DMS79 treated with DMSO at 0.1 percent for 48 hours (cell line): ENCODE data around the gene DNAJC3.
A peak's percentile ranks its signal among the peaks of the same experiment; 100 is the strongest.
"Not testable (repeated sequence)": the region's sequence is repeated elsewhere in the genome, so short reads cannot be mapped to it uniquely, and the experiment has no call there.

Source experiments
- DNase-seq: peaks from one replicate; lab custom pipeline; 2025; lab: John Stamatoyannopoulos, UW

DNAJC3 gene

DNA sequence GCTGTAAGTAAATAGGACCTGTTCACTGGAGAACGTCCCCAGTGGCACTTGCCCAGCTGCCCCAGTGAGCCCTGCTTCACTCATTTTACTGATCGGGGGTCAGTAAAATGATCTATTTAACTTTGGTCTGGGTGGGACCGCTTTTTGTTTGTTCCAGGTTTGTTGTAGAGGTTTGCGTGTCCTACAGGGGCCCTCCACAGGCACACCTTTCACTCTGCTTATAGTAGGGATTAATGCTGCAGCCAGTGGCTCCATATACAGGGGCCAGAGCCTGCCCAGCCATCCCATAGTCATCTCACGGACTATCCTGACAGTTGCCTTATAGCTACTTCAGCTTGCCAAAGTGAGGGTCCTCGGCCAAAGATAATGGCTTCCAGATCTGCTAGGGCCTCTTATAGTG, 104.1 kb downstream of the DNAJC3 start:
- no peak for DNase-seq

DNA sequence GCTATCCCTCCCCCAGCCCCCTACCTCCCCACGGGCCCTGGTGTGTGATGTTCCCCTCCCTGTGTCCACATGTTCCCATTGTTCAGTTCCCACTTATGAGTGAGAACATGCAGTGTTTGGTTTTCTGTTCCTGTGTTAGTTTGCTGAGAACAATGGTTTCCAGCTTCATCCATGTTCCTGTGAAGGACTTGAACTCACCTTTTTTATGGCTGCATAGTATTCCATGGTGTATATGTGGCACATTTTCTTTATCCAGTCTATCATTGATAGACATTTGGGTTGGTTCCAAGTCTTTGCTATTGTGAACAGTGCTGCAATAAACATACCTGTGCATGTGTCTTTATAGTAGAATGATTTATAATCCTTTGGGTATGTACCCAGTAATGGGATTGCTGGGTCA, 105.0 kb downstream of the DNAJC3 start:
- DNase-seq = not testable (repeated sequence)

DNA sequence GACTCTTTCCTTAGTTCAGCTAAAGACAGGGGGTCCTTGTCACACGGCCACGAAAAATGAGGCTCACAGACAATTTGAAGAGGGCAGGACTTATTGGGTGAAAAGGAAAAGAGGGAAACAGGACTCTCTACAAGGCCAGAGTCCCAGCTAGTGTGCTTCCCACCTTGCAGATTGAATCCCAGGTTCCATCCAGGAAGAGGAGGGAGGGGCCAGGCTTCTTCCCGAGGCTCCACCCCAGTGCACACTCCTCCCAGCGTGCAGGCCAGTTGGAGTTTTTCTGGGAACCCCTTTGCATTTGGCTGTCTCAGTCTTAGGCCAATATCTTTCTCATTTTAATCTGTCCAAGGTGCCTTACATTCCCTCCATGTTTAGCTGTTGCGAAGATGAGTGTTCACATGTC, 106.8 kb downstream of the DNAJC3 start:
- no peak for DNase-seq

DNA sequence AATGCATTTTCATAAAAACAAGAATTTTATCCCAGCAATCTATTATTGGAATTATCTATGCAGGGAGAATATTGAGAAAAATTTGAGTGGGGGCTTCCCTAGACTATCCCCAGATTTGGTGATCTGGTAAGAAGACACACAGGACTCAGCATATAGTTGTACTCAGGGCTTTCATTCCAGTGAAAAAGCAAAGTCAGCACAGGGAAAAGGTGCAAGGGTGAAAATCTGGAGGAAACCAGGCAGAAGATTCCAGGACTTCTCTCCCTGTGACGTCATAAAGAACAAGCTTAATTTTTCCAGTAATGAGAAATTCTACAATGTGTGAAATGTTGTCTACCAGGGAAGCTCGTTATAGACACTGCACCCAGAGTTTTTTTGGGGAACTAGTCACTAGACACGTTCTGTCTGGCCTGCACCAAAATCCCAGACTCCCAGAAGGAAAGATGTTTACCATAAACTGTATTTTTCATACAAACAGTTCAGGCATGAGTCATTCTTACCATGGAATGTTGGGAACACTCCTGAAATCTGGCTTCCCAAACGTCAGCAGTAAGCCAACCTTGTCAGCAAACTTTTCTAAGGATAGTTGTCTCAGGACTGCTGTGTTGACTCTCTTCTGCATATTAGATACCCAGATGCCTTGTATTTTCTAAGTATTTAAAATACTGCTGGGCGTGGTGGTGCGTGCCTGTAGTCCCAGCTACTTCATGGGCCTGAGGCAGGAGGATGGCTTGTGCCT, 107.4 kb downstream of the DNAJC3 start:
- no peak for DNase-seq

DNA sequence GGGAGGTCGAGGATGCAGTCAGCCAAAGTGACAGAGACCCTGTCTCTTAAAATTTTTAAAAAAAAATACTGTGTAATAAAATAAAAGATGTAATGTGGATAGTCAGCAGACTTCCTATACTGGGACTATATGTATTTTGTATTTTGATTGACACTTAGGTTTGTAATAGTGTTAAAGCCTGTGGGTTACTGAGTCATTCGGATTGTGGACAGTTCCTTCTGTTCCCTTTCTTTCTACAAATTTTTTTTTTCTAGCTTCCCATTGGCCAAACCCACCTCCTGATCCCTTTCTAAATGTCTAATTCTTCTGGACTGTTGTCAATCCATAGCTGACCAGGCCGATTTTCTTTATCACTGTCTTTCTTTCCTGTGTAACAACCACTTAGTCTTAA, 108.0 kb downstream of the DNAJC3 start:
- no peak for DNase-seq

DNA sequence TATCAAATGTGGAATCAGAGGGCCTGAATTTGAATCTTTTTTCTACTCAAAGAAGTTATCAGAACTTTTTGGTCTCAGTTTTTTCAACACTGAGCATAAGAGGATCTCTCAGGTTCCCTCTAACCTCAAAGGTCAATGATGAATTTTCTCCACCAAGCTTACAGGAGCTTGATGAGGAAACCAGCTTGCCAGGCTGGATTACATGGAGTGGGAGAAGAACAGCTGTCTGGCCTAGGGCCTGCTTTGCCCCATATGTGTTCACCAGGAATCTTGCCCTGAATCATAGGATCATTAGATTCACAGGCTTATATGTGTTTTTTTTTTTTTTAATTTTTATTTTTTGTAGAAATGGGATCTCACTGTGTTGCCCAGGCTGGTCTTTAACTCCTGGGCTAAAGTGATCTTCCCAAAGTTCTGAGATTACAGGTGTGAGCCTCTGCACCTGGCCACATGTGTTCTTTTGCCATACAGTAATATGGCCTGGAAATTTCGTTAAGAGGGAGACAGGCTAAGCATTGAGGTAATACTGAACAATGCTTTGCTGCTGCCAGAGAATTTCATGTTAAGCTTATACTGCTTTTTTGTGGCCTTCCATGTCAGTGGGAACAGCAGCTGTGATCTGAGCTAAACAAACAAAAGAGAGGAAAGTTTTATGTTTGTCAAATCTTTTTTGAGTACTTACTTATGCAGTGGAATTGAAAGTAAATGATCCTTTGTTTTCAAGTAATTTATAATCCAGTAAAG, 110.6 kb downstream of the DNAJC3 start:
- no peak for DNase-seq

DNA sequence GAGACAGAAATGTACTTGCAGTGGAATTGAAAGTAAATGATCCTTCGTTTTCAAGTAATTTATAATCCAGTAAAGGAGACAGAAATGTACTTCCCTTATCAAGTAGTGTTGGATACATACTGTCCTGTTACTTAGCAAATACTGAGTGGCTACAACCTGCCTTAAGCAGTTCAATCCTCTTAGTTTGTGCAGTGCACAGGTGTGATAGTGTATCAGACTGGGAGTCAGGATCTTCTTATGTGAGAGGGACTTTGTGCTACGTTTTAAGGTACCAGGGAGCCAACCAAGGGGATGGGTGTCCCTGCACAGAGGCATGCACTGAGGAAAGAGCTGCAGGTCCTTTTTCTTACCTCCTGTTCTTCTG, 111.1 kb downstream of the DNAJC3 start:
- no peak for DNase-seq

DNA sequence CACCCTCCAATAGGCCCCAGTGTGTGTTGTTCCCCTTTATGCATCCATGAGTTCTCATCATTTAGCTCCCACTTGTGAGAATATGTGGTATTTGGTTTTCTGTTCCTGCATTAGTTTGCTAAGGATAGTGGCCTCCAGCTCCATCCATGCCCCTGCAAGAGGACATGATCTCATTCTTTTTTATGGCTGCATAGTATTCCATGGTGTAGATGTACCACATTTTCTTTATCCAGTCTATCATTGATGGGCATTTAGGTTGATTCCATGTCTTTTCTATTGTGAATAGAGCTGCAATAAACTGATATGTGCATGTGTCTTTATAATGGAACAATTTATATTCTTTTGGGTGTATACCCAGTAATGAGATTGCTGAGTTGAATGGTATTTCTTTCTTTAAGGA, 112.4 kb downstream of the DNAJC3 start:
- not testable (repeated sequence) for DNase-seq

DNA sequence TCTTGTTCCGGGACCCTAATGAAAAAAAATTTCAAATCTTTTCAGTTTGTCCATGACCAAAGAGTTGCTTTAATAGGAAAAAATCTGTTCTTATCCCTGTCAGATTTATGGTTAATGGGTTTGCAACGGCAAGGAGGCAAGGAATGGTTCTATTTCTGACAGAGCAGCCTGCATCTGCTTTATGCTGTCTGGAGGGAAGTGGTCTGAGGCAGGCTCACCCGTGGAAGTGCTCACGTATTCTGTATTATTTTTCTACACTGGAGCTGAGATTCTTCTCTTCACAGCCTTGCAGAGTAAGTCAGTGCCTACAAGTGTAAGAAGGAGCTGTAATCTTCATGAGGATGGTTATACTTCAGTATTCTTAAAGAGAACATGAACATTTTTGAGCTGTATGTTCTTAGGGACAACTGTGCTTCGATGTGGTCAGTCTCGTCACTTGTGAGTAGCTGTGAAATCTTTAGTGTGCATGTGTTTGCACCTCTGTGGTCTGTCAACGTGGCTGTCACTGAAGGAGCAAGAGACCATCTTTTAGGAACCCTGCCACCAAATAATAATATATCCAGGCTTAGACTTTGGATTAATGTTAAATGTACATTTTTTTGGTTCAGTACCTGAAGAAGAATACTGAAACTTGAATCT, 114.3 kb downstream of the DNAJC3 start:
- DNase-seq = no peak

DNA sequence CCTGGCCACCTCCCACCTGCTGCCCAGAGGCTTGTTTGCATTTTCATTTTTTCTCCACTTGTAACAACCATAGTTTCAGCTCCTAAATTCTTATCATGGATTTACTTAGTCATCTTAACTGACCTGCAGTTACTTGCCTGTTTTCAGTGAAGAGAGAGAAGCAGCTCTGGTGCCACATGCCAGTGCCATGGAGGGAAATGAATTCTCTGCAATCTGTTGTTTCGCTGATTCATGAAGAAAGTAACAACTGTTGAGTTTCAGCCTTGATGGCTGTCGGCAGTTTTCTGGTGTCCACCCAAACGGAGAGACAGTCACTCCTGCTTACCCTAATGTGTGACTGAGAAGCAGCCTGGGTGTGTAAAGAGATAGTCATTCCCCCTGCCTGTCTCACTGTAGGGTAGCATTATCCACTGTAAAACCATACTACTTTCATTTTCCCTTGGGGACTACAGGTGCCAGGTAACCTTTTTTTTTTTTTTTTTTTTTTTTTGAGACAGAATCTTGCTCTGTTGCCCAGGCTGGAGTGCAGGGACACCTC, 116.1 kb downstream of the DNAJC3 start:
- no peak for DNase-seq

DNA sequence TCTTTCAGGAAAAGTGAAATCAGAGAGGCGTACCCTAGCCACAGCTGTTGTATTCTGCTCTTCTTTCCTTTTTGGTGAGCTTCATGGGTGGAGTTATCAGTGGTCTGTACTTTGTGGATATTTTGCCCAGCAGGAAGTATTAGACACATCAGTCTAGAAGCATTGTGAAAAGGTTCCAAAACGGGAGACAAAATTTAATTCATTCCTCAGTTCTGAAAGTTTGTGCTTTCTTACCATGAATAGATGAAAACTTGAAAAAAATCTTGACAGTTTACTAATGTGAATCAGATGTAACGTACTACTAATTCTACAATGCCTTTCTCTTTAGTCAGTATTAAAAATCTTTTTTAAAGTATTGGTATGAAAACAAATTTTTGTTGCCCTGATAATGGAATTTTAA, 116.8 kb downstream of the DNAJC3 start:
- no peak for DNase-seq

DNA sequence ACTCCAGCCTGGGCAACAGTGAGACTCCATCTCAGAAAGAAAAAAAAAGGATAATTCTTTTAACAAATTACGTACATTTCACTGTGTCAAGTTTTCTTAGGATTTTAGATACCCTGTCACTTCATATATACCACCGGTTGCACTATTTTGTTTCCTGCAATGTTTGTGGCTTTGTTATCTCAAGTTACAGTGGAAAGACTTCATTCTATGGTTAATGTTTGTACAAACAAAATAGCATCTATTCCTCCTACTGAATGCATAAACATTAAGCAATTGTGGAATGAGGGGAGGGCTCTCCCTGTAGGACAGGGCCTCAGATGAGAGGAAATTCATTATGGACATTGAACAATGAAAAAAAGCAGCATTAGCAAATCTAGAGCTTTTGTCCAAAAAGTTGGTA, 120.1 kb downstream of the DNAJC3 start:
- DNase-seq = no peak

DNA sequence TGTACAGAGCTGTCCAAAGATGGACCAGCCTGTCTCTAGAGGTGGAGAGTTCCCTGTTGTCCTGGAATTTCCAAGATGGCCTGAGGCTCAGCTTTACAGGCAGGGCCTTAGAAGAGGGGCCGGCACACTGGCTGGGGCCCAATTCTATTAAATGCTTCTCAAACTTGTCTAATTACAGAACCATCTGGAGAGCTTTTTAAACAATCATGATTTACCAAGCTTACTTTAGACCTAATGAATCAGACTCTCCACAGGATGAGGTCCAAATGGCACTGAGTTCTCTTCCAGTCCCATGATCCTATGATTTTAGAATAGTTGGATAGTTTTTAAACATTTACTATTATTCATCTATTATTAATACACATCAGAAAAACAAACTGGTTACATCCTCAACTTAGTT, 123.5 kb downstream of the DNAJC3 start:
- DNase-seq = no peak

DNA sequence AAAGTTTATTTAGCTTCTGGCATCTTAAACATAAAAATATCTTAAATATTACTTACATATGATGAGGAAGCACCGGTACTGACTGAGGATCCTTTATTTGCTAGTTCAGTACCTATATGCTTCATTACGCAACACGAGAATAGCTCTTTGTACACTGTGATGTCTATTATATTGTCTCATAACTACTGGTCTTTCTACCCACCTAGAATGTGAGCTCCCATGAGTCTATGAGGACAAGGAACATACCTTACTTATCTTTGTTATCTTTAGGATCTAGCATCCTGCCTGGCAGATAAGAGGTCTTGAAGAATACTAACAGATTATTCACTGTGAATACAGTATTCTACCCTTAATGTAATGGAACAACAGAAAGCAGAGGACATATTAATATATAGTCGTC, 124.9 kb downstream of the DNAJC3 start:
- no peak for DNase-seq

DNA sequence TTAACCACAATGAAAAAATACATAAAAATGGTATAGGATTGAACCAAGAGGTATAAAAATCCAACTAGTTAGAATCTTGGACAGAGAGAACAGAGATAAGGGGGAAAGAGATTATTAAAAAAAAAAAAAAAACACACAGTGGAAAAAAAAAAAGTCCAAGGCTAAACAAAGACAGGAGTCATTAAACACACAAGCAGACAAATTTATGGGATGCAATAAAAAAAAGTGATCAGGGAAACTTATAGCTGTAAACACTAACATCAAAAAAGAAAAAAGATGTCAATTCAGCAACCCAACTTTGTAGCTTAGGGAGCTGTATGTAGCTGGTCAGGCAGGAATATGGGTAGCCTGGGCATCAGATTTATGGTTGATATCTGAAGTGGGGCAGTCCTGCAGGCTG, 129.0 kb downstream of the DNAJC3 start:
- DNase-seq = no peak

DNA sequence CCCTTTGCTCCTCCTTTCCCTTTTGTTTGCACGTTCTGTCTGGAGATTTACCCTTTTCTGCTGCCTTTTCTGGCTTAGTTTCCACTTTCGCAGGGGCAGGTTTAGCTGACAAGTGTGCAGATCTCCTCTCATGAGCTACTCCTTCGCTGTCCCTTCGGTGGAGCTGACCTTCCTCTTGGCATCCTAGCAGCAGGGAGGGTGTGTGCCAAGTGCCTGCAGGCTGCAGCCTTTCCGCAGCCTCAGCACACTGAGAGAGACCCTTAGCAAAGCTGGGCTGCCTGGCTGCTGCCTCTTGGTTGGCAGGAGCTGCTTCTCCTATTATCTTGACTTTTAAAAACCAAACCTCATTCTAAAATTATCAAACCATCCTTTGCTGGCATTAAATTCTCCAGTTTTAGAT, 132.5 kb downstream of the DNAJC3 start:
- DNase-seq = no peak

DNA sequence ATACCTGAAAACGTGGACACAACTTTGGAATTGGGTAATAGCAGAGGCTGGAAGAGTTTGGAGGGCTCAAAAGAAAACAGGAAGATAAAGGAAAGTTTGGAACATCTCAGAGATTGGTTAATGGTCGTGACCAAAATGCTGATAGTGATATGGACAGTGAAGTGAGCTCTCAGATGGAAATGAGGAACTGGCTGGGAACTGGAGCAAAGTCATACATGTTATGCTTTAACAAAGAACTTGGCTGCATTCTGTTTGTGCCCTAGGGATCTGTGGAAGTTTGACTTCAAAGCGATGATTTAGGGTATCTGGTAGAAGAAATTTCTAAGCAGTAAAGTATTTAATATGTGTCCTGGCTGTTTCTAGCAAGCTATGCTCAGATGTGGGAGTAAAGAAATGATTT, 136.2 kb downstream of the DNAJC3 start:
- DNase-seq = no peak

DNA sequence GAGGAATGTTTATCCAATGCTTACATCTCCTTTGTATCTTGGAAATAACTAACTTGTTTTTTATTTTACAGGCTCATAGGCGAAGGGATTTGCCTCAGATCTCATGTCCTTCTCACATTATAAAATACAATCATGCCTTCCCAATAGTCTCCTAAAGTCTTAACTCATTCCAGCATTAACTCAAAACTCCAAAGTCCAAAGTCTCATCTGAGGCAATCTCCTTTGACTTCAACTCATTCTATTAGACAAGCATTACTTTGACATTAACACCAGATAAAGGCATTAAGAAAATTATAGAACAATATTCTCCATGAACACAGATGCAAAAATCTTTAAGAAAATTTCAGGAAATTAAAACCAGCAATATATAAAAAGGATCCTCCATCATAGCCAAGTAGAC, 137.6 kb downstream of the DNAJC3 start:
- no peak for DNase-seq

DNA sequence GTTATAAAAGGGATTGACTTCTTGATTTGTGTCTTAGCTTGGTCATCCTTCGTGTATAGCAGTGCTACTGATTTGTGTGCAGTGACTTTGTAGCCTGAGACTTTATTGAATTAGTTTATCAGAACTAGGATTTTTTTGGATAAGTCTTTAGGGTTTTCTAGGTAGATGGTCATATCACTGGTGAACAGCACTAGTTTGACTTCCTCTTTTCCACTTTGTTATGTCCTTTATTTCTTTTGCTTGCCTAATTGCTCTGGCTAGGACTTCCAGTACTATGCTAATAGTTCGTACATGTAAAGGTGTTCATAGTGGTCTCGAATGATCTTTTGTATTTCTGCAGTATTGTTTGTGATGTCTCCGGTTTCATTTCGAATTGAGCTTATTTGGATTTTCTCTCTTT, 145.4 kb downstream of the DNAJC3 start:
- DNase-seq = no peak

DNA sequence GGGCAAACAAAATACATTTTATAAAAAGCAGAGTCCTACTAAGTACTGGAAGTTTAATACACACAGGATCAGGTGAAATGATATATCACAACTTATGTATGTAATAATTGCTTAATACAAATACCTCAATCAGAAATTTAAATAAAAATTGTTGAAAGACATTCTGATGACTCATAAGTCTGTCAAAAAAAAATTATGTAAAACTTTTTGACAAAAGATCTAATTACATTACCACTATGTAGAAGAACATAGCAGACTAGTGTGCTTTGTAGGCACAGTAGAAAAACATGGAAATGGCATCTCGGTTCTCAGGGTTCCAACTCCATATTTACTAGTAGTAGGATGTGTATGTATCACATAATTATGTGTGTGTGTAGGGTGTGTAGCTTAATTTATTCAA, 156.2 kb downstream of the DNAJC3 start:
- no peak for DNase-seq

DNA sequence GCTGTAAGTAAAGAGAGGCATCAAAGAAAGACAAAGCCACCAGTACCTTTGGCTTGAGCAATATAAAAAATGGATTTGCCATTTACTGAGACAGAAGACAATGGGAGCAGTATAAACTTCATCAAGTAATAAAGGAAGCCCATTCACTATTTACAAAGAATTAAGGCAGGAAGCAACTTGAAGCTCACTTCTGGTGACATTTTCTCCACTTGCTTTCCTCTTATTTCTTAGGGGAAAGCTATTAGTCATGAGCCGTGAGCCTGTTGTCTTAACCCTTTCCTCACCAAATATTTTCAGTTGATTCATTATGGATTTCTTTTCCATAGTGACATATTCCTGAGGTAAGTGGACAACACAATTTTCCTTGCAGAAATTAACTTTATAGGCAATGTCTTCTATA, 156.8 kb downstream of the DNAJC3 start:
- DNase-seq = no peak

DNA sequence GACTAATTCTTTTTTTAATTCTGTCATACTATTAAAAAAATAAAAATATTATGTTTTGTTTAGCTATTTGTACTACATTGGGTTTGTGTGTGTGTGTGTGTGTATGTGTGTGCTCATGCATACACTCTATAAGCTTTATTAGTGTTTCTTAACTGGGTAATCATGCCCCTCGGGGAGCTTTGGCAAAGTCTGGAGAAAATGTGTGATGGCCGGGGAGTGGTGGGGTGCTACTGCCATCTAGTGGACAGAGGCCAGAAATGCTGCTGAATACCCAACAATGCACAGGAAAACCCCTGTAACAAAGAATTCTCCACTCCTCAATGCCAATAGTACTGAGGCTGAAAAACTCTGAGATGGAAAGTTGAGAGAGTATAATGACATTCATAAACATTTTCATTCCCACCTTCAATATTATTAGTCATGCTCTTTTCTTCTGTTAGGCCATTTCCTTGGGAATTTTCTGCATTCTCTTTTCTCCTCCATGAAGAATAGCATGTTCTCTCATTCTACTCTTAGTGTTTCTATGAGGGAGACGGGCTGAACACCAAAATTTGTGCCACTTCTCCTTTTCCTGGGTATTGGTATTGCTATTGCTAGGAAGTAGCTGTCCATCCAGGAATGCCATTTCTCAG, 157.3 kb downstream of the DNAJC3 start:
- peak; percentile 89 for DNase-seq

DNA sequence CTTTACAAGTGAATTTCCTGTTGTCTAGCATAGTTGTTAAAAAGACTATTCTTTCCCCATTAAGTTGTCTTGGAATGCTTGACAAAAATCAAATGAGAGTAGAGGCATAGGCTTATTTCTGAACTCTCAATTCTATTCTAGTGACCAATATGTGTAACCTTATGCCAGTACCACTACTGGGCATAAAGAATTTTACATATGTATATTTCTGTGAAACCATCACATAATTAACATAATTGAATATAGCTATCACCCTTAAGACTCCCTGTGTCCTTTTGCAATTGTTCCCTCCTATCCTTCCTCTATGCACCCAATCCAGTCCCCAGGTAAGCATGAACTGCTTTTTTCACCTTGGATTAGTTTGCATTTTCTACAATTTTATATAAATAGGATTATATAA, 165.0 kb downstream of the DNAJC3 start:
- no peak for DNase-seq
